CD14-positive monocyte (primary cell): Measurements from ENCODE around the gene CDS2. TPM values are rescaled to one million over a fixed set of nuclear protein-coding genes. Genes with fewer than 3 reads are reported as not detected.

ENCODE experiments used
- DNase-seq, 3 donors: peaks; one replicate each; pipeline ENCODE4 v3.0.0-alpha.2; 2011 to 2022
- H2AFZ ChIP-seq: 2 replicates; pipeline ENCODE4 v1.6.0; 2012; ENCODE audit warnings: mild to moderate bottlenecking, low read depth, low read length, inconsistent platforms; ENCODE audit not compliant: insufficient read depth, poor library complexity, severe bottlenecking
- H3K27ac ChIP-seq, 2 donors: 1 replicate in 1 of 2; 2 replicates in 1 of 2; pipeline ENCODE4 v1.5.1; 2012 to 2013; ENCODE audit warnings: low read length in 2 of 2, control low read depth in 1 of 2, inconsistent platforms in 1 of 2, low read depth in 1 of 2, mild to moderate bottlenecking in 1 of 2
- H3K27me3 ChIP-seq, 2 donors: one replicate each; pipeline versions ENCODE4 v1.6.0 to v1.6.1; 2011 to 2013; ENCODE audit warnings: low read length in 2 of 2; ENCODE audit not compliant: control insufficient read depth in 2 of 2, insufficient read depth in 2 of 2
- H3K36me3 ChIP-seq, 2 donors: replicated peaks in 1 of 2; 1 replicate in 1 of 2; 2 replicates in 1 of 2; pipeline versions ENCODE4 v1.5.1 to v1.6.1; 2012 to 2013; ENCODE audit warnings: low read length in 2 of 2, control low read depth in 1 of 2, inconsistent platforms in 1 of 2, mild to moderate bottlenecking in 1 of 2; ENCODE audit not compliant: insufficient read depth in 2 of 2, control insufficient read depth in 1 of 2
- H3K4me1 ChIP-seq, 2 donors: 1 replicate in 1 of 2; 2 replicates in 1 of 2; pipeline versions ENCODE4 v1.5.1 to v1.6.1; 2012 to 2013; ENCODE audit warnings: low read length in 2 of 2, control low read depth in 1 of 2, inconsistent platforms in 1 of 2, mild to moderate bottlenecking in 1 of 2, moderate library complexity in 1 of 2; ENCODE audit not compliant: insufficient read depth in 2 of 2, control insufficient read depth in 1 of 2
- H3K4me2 ChIP-seq: replicated peaks from 2 replicates; pipeline ENCODE3; 2012; ENCODE audit warnings: low read length, moderate library complexity, mild to moderate bottlenecking; ENCODE audit not compliant: poor library complexity, severe bottlenecking; ENCODE audit errors: extremely low read depth
- H3K4me3 ChIP-seq, 3 experiments: fragments of 200-600 bp in 1 of 3; sonication (generic) in 1 of 3; replicated peaks in 1 of 3; 1 replicate in 2 of 3; 2 replicates in 1 of 3; pipeline ENCODE4 v1.5.1; 2011 to 2013; ENCODE audit warnings: low read length in 3 of 3, mild to moderate bottlenecking in 3 of 3, control low read depth in 2 of 3, low read depth in 2 of 3, inconsistent platforms in 1 of 3, moderate library complexity in 1 of 3
- H3K79me2 ChIP-seq: 2 replicates; pipeline ENCODE4 v1.6.0; 2012; ENCODE audit warnings: mild to moderate bottlenecking, control low read depth, inconsistent platforms, low read length, moderate library complexity; ENCODE audit not compliant: insufficient read depth
- H3K9ac ChIP-seq: 2 replicates; pipeline ENCODE4 v1.6.0; 2017; ENCODE audit warnings: low read length, mild to moderate bottlenecking; ENCODE audit not compliant: insufficient read depth, poor library complexity, severe bottlenecking
- H3K9me3 ChIP-seq, 2 donors: replicated peaks in 1 of 2; 1 replicate in 1 of 2; 2 replicates in 1 of 2; pipeline versions ENCODE4 v1.5.1 to v1.6.1; 2012 to 2013; ENCODE audit warnings: low read length in 2 of 2, control low read depth in 1 of 2; ENCODE audit not compliant: control insufficient read depth in 1 of 2, insufficient read depth in 1 of 2
- H4K20me1 ChIP-seq: 2 replicates; pipeline ENCODE4 v1.6.0; 2012; ENCODE audit warnings: mild to moderate bottlenecking, low read length, control low read depth, moderate library complexity; ENCODE audit not compliant: insufficient read depth
- H3K27ac Mint-ChIP-seq, 7 donors: one replicate each; pipeline ENCODE4 v1.8.0; 2020; ENCODE audit warnings: mild to moderate bottlenecking in 7 of 7, mixed read lengths in 7 of 7, moderate library complexity in 6 of 7, inconsistent platforms in 2 of 7
- H3K27me3 Mint-ChIP-seq, 3 donors: one replicate each; pipeline ENCODE4 v1.8.0; 2021 to 2022; ENCODE audit warnings: low read depth in 3 of 3, mild to moderate bottlenecking in 3 of 3, mixed read lengths in 3 of 3, moderate library complexity in 3 of 3, inconsistent platforms in 1 of 3
- H3K36me3 Mint-ChIP-seq, 2 donors: one replicate each; pipeline ENCODE4 v1.8.0; 2020; ENCODE audit warnings: mixed read lengths in 2 of 2, inconsistent platforms in 1 of 2, mild to moderate bottlenecking in 1 of 2
- H3K4me1 Mint-ChIP-seq: one replicate; pipeline ENCODE4 v1.8.0; 2020; ENCODE audit warnings: mild to moderate bottlenecking, mixed read lengths
- H3K4me3 Mint-ChIP-seq, 2 donors: one replicate each; pipeline ENCODE4 v1.8.0; 2020; ENCODE audit warnings: mild to moderate bottlenecking in 2 of 2, mixed read lengths in 2 of 2, moderate library complexity in 1 of 2
- H3K9me3 Mint-ChIP-seq, 7 donors: one replicate each; pipeline ENCODE4 v1.8.0; 2020 to 2022; ENCODE audit warnings: mixed read lengths in 7 of 7, mild to moderate bottlenecking in 6 of 7, moderate library complexity in 6 of 7, inconsistent platforms in 2 of 7
- CTCF ChIP-seq: fragments of 200-600 bp; IDR thresholded peaks from one replicate; pipeline ENCODE4 v1.8.0; 2022; ENCODE audit warnings: antibody characterized with exemption, mild to moderate bottlenecking
- WGBS: methylation state at CpG from one replicate; pipeline ENCODE4 v1.1.5; 2013; ENCODE audit warnings: missing lambda C conversion rate; ENCODE audit not compliant: insufficient coverage; 5-methylcytosine and 5-hydroxymethylcytosine counted together
- intact Hi-C, 2 donors: fragments of 100-400 bp; cut with micrococcal nuclease; formaldehyde crosslinking; loops; one replicate each; pipeline versions ENCODE4 v1.15.0 to v1.15.1; 2023
- polyA plus RNA-seq, 3 donors: library from polyadenylated mRNA; depleted of rRNA in 1 of 3; unstranded in 2 of 3; stranded (reverse) in 1 of 3; fragments of 300-500 nt in 2 of 3; fragments of >200 nt in 1 of 3; fragmentation: Illumina TruSeq in 2 of 3; gene quantifications; 1 replicate in 2 of 3; 2 replicates in 1 of 3; pipeline ENCODE4 v1.2.3, GENCODE V29; 2012 to 2021

CDS2 gene
- polyA plus RNA-seq, 3 donors = 28.6 to 62.6 (median 54.4) TPM

GRCh38 chr20:5171790-5172164, 45.0 kb downstream of the CDS2 start:
- Histone ChIP-seq H3K4me2 (no peak overlapping the region), H3K4me1 (peaks cover 50 to 65% of the 10 kb centered on the region in 2 donors), H3K27me3 (no peaks in the 10 kb centered on the region), H3K79me2 (peaks cover 57% of the 10 kb centered on the region), H3K27ac (no peak overlapping the region), H2AFZ (no peak overlapping the region), H3K9ac (no peak overlapping the region), H3K9me3 (no peaks in the 10 kb centered on the region), H4K20me1 (peaks cover 59% of the 10 kb centered on the region), H3K4me3 (no peak overlapping the region), H3K36me3 (peaks cover 8 to 36% of the 10 kb centered on the region in 2 donors)
- no peak overlapping the region for H3K4me3 Mint-ChIP-seq
- H3K9me3 Mint-ChIP-seq = no peaks in the 10 kb centered on the region
- H3K4me1 Mint-ChIP-seq = peaks cover 63% of the 10 kb centered on the region
- DNase-seq = no peak
- no peak for TF ChIP-seq CTCF
- peaks cover 0 to 2% (median 0%) of the 10 kb centered on the region in 3 donors for H3K27me3 Mint-ChIP-seq
- peak overlapping the region in 1 of 7 donors; percentile 2 for H3K27ac Mint-ChIP-seq
- intact Hi-C loops = no loop called here
- 100% methylated on average over 1 of the region's 4 CpGs for WGBS
- H3K36me3 Mint-ChIP-seq = peaks cover 41 to 57% of the 10 kb centered on the region in 2 donors

- Mint-ChIP-seq H3K4me1 (peaks cover 59% of the 10 kb centered on the region), H3K36me3 (peaks cover 45 to 61% of the 10 kb centered on the region in 2 donors), H3K4me3 (no peak overlapping the region), H3K27ac (peak overlapping the region in 2 of 7 donors; percentile 22 to 30), H3K27me3 (peaks cover 0 to 2% (median 0%) of the 10 kb centered on the region in 3 donors), H3K9me3 (no peaks in the 10 kb centered on the region)
- Histone ChIP-seq H3K27ac (peak overlapping the region in 1 of 2 donors; percentile 70), H4K20me1 (peaks cover 57% of the 10 kb centered on the region), H3K4me2 (no peak overlapping the region), H3K79me2 (peaks cover 52% of the 10 kb centered on the region), H3K27me3 (no peaks in the 10 kb centered on the region), H3K4me3 (no peak overlapping the region), H3K9me3 (no peaks in the 10 kb centered on the region), H3K9ac (no peak overlapping the region), H3K4me1 (peaks cover 48 to 61% of the 10 kb centered on the region in 2 donors), H2AFZ (no peak overlapping the region), H3K36me3 (peaks cover 12 to 40% of the 10 kb centered on the region in 2 donors)
- 96% methylated on average over 4 of the region's 8 CpGs for WGBS
- intact Hi-C loops = no loop called here
- TF ChIP-seq CTCF = no peak
- no peak for DNase-seq
Observed at GRCh38 chr20:5172167-5172601, 45.4 kb downstream of the CDS2 start.
